ENCODE results near the gene SCAPER. TPM values are rescaled to one million over a fixed set of nuclear protein-coding genes. Genes with fewer than 3 reads are reported as not detected.

The SCAPER gene
- total RNA-seq, 1 experiment from 2014 or later, result 7.4 TPM

DNA sequence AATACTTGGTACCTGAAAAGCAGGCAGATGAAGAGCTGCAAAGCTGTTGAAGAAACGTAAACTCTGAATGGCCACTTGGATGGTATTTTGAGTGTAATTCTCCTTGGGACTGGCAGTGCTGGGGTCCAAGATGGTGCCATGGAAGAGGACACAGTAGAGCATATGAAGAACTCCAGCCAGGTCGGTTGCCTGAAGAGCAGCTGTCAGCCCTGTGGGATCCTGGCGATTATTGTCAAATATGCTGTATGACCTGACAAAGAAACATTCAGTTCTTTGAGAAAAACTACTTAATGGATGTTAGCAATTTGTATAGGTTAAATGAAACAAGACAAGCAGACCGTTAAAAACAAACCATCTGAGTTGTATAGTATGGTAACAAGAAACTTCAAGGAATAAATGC is 523.8 kb downstream of the SCAPER start:
- Mint-ChIP-seq H3K4me3 (no peak overlapping the region), H3K36me3 (ENCODE audit: insufficient read depth in 1 of 3, low read depth in 3 of 3) (no peaks in the 10 kb centered on the region), H3K9me3 (no peaks in the 10 kb centered on the region), H3K27ac (no peak overlapping the region), H3K27me3 (ENCODE audit: low read depth) (no peaks in the 10 kb centered on the region), H3K4me1 (peaks cover 0 to 2% of the 10 kb centered on the region in 2 experiments; a peak in 1 of 4 replicates)
- WGBS (ENCODE audit: extremely low coverage, insufficient read length, low lambda C conversion rate), result no CpG with 5 or more reads among the region's 4 CpGs
- Histone ChIP-seq H3K23me2 (ENCODE audit: insufficient read length, low read depth, low read length, poor library complexity, severe bottlenecking) (no peaks in the 10 kb centered on the region), H3K4me1 (ENCODE audit: insufficient read depth, low read length) (no peaks in the 10 kb centered on the region), H2BK15ac (ENCODE audit: low read depth, low read length) (no peak overlapping the region), H2AFZ (ENCODE audit: low read length) (no peak overlapping the region), H3K14ac (ENCODE audit: insufficient read depth, low read length) (no peak overlapping the region), H2BK12ac (ENCODE audit: insufficient read length, low read depth, low read length) (no peak overlapping the region), H3K23ac (ENCODE audit: insufficient read length, low read depth, low read length) (no peak overlapping the region), H4K20me1 (ENCODE audit: control insufficient read depth, insufficient read depth, insufficient read length) (no peaks in the 10 kb centered on the region), H3K4me2 (ENCODE audit: insufficient read depth, insufficient read length, low read length) (no peak overlapping the region), H2AK5ac (ENCODE audit: insufficient read length, low read length) (no peak overlapping the region), H3K27ac (ENCODE audit: insufficient read length, low read depth, low read length) (no peak overlapping the region), H2BK120ac (ENCODE audit: low read depth, low read length, poor library complexity, severe bottlenecking) (no peak overlapping the region), H3K27me3 (ENCODE audit: insufficient read depth, low read length) (no peaks in the 10 kb centered on the region), H2BK20ac (ENCODE audit: low read depth, low read length, poor library complexity, severe bottlenecking) (no peak overlapping the region), H3K79me2 (ENCODE audit: insufficient read depth, low read length) (no peaks in the 10 kb centered on the region), H3K9me3 (ENCODE audit: control insufficient read depth, low read depth, low read length) (no peaks in the 10 kb centered on the region), H4K91ac (ENCODE audit: insufficient read length, low read depth, low read length) (no peak overlapping the region), H3K79me1 (ENCODE audit: insufficient read depth, low read depth, low read length, poor library complexity, severe bottlenecking) (no peaks in the 10 kb centered on the region), H3K18ac (ENCODE audit: insufficient read length, low read depth, low read length) (no peak overlapping the region), H4K8ac (replicated peaks; ENCODE audit: insufficient read length, low read depth, low read length) (no peak overlapping the region), H3K9ac (ENCODE audit: extremely low read depth, insufficient read length, low read length) (no peak overlapping the region), H3K4ac (ENCODE audit: low read depth, low read length) (no peak overlapping the region), H2BK5ac (ENCODE audit: insufficient read length, low read length) (no peak overlapping the region), H3T11ph (ENCODE audit: low read length) (no peak overlapping the region), H3K56ac (ENCODE audit: insufficient read length, low read depth, low read length) (no peak overlapping the region), H4K5ac (ENCODE audit: insufficient read length, low read depth, low read length) (no peak overlapping the region)
- TF ChIP-seq, protein P1, sequence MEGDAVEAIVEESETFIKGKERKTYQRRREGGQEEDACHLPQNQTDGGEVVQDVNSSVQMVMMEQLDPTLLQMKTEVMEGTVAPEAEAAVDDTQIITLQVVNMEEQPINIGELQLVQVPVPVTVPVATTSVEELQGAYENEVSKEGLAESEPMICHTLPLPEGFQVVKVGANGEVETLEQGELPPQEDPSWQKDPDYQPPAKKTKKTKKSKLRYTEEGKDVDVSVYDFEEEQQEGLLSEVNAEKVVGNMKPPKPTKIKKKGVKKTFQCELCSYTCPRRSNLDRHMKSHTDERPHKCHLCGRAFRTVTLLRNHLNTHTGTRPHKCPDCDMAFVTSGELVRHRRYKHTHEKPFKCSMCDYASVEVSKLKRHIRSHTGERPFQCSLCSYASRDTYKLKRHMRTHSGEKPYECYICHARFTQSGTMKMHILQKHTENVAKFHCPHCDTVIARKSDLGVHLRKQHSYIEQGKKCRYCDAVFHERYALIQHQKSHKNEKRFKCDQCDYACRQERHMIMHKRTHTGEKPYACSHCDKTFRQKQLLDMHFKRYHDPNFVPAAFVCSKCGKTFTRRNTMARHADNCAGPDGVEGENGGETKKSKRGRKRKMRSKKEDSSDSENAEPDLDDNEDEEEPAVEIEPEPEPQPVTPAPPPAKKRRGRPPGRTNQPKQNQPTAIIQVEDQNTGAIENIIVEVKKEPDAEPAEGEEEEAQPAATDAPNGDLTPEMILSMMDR (conservative IDR thresholded peaks at IDR 0.05), result no peak
- no peak for DNase-seq

Measured in H9 (cell line).